ELR (cell line): ENCODE results near the gene GJD3.
"Not testable (repeated sequence)": the region's sequence is repeated elsewhere in the genome, so short reads cannot be mapped to it uniquely, and the experiment has no call there.

Experiments used
- DNase-seq: peaks from one replicate; pipeline ENCODE4 v3.0.0-alpha.2; 2015; ENCODE audit warnings: low read depth

GJD3 gene, protein sequence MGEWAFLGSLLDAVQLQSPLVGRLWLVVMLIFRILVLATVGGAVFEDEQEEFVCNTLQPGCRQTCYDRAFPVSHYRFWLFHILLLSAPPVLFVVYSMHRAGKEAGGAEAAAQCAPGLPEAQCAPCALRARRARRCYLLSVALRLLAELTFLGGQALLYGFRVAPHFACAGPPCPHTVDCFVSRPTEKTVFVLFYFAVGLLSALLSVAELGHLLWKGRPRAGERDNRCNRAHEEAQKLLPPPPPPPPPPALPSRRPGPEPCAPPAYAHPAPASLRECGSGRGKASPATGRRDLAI

DNA sequence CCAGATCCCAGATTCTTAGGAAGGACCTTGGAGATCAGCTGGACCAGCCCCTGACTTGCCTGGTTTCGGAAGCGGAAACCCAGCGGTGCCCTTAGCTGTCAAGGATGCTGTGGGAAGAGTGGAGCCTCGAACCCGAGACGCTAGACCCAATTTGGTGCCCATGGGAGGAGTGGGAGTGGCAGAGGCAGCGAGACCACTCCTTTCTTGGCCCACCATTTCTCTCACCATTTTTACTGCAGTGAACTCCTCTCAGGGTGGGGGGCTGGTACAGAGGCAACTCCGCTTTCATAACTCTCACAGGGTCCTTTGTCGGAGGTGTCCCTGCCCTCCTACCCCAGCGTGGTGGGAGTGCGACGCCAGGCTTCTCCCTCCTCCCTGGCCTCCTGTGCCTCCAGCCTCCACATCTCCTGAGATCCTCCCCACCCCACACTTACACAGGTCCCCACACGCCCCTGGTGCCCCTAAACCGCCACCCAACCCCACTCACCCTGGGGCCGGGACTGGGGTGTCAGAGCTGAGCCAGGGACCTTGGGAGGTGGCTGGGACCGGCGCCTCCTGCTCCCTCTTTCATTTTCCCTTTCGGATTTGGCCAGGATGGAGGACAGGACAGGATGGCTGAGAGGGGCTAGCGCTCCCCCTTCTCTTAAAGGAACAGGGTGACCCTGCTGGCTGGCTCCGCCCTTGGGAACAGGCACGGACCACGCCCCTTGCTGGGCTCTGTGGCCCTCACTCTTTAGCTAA, at the start of gene GJD3:
Gene GJD3, minus strand, starts transcription at position 617 of the 741 bp plus-strand sequence. CDS start 922 bp downstream, outside the sequence.
- peak; percentile 28 for DNase-seq

DNA sequence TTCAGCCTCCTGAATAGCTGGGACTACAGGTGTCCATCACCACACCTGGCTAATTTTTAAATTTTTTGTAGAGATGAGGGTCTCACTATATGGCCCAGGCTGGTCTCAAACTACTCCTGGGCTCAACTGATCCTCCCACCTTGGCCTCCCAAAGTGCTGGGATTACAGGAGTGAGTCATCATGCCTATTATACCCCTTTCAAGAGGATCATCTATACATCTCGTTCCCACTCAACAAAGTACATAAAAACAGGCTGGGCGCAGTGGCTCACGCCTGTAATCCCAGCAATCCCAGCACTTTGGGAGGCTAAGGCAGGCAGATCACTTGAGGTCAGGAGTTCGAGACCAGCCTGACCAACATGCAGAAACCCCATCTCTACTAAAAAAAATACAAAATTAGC, 49.8 kb upstream of the GJD3 start:
- peak; percentile 12 for DNase-seq

DNA sequence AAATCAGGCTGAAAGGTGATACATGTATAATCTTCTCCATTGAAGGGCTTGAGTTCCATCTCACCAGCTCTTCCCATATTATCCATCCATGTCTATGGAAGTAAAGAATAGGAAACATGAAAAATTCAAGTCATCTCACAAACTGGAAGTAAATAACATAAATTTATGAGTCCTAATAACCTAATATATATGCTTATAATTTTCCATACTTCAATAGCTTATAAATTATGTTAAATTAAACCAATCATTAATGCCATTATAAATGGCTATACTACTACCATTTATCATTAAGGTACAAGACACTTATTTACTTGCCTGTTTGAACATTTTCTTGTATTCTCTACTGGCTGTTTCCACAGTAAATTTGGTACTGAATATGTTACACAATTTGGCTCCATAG, 48.3 kb upstream of the GJD3 start:
- no peak for DNase-seq

DNA sequence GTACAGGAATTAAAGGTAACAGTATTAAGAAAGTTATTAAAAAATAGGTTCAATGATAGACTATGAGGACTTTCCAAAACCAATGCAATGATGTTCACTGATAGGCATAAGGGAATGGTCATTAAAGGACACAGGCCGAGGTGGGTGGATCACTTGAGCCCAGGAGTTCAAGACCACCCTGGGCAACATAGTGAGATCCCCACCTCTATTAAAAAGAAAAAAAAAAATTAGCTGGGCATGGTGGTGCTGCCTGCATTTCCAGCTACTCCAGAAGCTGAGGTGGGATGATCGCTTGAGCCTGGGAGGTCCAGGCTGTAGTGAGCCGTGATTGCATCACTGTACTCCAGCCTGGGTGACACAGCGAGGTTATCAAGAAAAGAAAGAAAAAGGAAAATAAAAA, 47.3 kb upstream of the GJD3 start:
- no peak for DNase-seq

DNA sequence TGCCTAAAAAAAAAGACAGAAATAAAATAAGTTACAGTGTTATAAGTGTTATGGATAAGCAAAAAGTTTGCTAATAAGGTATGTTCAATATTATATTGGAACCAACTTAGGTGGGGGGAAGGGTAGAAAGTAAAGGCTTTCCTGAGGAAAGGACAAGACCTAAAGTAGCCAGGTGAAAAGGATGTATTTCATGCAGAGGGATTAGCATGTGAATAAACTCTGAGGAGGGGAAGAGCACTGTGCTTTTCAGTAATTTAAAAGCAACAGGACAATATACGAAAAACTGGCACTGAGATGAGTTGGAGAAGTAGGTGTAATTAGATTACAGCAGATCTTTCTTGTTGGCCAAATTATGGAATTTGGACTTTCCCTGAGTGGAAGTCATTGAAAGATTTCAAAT, 45.5 kb upstream of the GJD3 start:
- no peak for DNase-seq

DNA sequence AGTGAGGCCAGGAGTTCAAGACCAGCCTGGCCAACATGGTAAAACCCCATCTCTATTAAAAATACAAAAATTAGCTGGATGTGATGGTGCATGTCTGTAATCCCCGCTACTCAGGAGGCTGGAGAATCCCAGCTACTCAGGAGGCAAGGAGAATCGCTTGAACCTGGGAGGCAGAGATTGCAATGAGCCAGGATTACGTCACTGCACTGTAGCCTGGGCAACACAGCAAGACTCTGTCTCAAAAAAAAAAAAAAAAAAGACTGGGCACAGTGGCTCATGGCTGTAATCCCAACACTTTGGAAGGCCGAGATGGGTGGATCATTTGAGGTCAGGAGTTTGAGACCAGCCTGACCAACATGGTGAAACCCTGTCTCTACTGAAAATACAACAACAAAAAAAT, 45.0 kb upstream of the GJD3 start:
- DNase-seq = not testable (repeated sequence)

DNA sequence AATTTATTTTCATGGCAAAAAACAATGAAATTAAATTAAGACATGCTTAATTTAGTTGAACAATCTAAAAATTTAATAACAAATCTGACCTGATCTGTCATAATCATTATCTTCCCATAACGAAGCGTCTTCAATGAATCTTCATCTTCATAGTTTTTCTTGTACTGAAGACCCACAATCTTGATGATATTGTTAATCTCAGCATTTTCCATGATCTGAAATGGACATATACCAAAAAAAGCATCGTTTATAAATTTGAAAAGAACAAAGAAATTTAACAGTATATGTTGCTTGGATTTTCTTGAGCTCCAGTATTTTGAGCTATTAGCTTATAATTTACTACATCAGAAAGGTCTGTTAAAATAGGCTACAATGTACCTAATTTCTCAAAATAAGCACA, 42.9 kb upstream of the GJD3 start:
- DNase-seq = no peak

DNA sequence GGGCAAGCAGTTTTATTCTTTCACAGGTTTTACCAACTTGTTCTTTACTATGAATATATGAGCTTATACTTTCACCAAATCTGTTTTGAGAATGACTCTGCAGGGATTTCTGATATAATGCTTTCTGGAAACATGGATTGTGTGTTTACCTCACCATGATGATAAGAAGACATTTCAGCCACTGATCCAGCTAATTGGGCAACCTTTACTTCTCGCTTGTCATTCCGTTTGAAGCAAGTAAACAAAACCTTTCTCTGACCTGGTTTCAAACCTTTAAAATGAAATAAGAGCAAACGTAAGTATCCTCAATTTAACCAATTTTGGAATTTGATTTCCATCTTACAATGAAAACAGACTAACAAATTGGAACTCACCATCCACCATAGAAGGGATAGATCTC, 39.5 kb upstream of the GJD3 start:
- no peak for DNase-seq

DNA sequence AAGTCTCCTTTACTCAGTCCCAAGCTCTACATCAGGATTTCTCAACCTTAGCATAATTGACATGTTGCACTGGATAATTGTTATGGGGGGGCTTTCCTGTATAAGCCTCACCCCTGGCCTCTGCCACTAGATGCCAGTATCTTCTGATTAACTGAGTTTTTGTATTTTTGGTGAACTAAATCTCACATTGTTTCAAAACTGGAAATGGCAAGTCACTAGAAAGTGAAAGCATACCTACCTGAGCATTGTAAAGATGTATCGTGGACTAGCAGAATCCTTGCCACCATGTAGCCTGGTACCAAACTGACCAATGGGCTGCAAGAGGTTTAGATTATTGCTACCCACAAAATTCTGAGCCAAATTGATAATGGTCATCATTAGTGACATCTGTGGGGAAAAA, 38.1 kb upstream of the GJD3 start:
- DNase-seq = no peak

DNA sequence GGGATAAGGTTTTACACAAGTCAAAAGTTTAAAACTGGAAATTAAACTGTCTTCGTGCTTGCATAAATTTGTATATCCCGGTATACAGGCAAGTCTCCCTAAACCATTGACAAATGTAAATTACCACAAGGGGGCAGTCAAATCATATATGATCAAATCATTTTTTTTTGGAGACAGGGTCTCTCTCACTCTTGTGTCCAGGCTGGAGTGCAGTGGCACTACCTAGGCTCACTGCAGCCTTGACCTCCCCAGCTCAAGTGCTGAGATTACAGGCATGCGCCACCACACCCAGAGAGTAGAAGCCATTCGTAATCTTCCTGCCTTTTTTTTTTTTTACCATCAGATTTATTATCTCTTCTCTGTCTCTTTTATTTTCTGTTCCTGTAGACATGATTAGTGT, 34.6 kb upstream of the GJD3 start:
- DNase-seq = peak; percentile 78

DNA sequence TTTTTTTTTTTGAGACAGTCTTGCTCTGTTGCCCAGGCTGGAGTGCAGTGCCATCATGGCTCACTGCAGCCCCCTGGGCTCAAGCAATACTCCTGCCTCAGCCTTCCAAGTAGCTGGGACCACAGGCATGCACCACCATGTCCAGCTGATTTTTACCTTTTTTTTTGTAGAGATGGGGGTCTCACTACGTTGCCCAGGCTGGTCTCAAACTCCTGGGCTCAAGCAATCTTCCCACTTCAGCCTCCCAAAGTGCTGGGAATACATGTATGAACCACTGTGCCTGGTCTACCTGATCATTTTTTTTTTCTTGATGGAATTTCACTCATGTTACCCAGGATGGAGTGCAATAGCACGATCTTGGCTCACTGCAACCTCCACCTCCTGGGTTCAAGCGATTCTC, 22.0 kb upstream of the GJD3 start:
- not testable (repeated sequence) for DNase-seq

DNA sequence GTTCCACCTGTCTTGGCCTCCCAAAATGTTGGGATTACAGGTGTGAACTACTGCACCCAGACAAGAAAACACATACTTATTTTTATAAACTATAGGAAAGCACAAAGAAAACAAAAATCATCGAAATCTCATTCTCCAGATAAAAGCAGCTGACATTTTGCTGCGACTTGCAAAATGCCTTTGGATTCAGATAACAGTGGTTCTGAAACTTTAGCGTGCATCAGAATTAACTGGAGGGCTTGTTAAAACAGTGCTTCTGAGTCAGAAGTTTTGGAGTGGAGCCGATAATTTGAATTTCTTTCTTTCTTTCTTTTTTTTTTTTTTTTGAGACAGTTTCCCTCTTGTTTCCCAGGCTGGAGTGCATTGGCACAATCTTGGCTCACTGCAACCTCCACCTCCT, 17.7 kb upstream of the GJD3 start:
- DNase-seq = no peak

DNA sequence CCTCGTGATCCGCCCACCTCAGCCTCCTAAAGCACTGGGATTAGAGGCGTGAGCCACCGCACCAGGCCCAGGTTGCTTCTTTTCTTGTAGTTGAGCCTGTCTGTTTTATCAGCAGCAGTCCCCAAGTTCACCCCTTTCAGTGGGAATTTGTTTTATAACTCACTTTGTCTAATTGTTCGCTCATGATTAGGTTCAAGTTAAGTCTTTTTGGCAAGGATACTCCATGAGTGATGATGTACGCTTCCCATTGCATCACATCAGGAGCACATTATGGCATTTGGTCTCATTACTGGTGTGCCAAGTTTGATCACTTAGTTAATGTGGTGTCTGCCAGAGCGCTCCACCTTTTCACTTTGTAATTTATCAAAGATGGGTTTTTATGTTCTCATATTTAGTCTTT, 14.4 kb upstream of the GJD3 start:
- no peak for DNase-seq

DNA sequence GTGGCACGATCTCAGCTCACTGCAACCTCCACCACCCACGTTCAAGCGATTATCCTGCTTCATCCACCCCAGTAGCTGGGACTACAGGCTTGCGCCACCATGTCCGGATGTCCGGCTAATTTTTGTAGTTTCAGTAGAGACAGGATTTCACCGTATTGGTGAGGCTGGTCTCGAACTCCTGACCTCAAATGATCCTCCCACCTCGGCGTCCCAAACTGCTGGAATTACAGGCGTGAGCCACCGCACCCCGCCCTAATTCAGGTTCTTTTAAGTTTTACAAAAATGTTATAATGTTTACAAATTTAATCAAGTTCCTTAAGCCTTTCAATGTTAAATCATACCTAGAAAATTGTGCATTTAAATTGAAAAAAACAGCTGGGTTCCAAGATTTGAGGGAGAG, 13.3 kb upstream of the GJD3 start:
- no peak for DNase-seq

DNA sequence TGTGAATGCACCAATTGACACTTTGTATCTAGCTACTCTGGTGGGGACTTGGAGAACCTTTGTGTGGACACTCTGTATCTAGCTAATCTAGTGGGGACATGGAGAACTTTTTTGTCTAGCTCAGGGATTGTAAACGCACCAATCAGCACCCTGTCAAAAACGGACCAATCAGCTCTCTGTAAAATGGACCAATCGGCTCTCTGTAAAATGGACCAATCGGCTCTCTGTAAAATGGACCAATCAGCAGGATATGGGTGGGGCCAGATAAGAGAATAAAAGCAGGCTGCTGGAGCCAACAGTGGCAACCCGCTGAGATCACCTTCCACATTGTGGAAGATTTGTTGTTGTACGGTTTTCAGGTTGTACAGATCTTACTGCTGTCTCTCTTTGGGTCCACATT, 12.0 kb upstream of the GJD3 start:
- not testable (repeated sequence) for DNase-seq

DNA sequence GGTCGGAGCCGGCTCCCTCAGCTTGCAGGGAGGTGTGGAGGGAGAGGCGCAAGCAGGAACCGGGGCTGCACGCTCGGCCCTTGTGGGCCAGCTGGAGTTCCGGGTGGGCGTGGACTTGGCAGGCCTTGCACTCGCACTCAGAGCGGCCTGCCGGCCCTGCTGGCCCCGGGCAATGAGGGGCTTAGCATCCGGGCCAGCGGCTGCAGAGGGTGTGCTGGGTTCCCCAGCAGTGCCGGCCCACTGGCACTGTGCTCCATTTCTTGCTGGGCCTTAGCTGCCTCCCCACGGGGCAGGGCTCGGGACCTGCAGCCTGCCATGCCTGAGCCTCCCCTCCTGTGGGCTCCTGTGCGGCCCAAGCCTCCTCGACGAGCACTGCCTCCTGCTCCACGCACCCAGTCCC, 11.2 kb upstream of the GJD3 start:
- not testable (repeated sequence) for DNase-seq

DNA sequence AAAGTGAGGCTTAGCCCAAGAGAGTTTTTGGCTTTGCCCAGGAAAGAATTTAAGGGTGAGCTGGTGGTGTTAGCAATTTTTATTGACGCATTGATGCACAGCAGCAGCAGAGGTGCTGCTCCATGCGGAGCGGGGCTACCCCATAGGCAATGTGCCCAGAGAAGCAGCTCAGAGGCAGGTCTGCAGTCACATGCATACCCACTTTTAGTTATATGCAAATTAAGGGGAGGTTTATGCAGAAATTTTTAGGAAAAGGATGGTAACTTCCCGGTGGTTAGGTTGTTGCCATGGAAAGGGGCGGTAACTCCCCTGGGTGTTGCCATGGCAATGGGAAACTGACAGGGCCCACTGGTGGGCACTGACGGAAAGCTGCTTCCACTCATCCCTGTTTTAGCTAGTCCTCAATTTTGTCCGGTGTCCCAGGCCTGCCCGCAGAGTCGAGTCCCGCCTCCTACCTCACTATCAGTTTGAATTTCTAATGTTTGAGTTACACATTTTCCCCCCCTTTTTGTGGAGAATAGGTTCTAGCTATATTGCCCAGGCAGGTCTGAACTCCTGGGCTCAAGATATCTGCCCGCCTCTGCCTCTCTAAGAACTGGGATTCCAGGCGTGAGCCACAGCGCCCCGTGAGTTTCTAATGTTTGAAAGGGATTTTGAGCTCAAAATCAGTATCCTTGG, 10.4 kb upstream of the GJD3 start:
- no peak for DNase-seq

DNA sequence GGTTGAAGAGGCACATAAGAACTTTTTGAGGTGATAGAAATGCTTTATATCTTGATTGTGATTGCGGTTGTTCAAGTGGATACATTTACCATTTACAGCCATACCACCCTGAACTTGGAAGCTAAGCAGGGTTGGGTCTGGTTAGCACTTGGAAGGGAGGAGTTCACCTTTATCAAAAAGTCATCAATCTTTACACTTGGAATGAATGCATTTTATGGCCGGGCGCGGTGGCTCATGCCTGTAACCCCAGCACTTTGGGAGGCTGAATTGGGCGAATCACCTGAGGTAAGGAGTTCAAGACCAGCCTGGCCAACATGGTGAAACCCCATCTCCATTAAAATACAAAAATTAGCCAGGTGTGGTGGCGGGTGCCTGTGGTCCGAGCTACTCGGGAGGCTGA, 9.5 kb upstream of the GJD3 start:
- no peak for DNase-seq

DNA sequence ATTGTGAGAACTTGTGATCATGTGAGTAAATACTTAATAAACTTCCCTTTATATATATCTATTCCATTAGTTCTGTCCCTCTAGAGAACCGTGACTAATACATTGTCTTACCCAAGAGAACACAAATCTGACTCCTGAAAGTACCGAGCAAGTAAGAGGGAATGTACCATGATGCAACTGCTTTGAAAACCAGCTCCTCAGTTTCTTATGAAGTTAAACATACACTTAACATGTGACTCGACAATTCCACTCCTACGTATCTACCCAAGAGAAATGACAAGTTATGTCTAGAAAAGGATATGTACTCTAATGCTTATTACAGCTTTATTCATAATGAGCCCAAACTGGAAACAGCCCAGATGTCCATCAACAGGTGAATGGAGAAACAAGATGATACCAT, 8.8 kb upstream of the GJD3 start:
- peak; percentile 60 for DNase-seq

DNA sequence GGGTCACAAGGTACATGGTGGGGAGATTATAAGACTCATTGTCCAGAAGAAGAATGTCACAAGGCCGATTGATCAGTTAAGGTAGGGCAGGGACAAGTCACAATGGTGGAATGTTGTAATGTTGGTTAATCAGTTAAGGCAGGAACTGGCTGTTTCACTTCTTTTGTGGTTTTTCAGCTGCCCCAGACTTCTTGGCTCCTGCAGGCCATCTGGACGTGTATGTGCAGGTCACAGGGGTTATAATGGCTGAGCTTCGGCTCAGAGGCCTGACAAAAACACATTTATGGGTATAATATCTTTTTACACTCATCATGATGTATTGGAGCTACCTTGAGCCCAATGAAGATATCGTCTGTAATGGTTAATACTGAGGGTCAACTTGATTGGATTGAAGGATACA, 8.1 kb upstream of the GJD3 start:
- DNase-seq = peak; percentile 44

DNA sequence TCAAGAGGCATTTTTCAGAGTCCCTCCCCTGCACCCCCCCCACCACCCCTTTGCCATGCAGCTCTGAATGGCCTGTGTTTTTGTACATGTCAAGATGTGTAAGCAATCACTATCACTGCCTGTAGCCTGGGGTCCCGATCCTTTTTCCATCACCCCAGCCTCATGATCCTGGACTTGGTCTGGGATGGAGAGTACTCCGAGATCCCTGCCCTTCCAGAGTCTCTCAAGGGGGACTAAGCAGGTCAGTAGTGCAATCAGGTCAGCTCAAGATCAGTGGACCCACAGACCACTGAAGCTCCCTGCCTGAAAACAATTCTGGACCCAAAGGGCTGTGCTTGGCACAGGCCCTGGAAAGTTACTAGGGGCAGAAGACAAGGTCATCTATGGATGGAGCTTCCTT, 7.5 kb upstream of the GJD3 start:
- no peak for DNase-seq

DNA sequence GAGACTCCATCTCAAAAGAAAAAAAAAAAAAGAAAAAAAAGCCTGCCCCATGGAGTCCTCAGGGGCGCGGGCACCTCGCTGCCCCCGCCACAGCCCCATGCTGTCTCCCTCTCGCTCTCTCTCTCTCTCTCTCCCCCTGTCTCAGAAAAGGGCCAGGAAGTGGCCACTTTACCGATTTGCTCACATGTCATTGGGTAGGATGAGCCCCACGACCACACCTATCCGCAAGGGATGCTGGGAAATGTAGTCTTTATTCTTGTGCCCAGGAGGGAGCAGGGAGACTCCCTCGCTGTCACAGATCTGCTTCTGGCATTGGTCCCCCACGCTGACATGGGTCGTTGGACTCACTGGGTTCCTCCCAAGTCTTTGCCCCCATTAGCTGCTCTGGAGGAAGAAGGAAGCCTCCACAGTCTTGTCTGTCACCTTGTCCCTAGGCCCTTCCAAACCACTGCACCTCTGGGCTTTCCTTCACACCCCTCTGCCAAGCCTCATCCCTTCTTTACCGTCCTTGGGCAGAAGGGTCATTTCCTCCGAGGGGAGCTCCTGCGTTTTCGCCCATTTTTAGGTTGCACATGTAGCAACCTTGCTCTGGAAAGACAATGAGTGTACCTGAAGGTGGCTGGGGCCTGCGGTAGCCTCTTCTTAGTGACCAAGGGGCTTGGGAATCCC, 6.9 kb upstream of the GJD3 start:
- peak; percentile 39 for DNase-seq

DNA sequence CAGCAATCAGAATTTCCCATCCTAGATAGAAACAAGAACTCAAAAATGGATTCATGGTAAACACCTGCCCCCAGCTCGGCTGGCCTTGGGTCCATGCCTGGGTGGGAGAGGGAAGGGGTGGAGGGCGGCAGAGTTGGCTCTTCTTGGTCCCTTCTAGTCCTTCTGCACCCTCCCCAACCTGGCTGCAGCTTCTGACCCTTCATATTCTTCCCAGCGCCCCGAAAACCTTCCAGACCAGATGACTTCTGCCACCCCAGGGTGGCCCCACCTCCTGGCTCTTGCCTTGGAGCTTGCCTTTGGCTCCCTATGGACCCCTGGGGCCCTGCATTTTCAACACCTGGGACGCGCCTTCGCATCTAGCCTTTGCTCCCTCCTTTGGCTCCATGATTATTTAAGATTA, 5.4 kb upstream of the GJD3 start:
- DNase-seq = no peak
